ENCODE measurements around the gene LYZL4. TPM values are rescaled to one million over a fixed set of nuclear protein-coding genes. Genes with fewer than 3 reads are reported as not detected.
A peak's percentile ranks its signal among the peaks of the same experiment; 100 is the strongest.

The LYZL4 gene
- polyA plus RNA-seq, 1 donor = not detected

GRCh38 chr3:42371776-42372175, 38.6 kb downstream of the LYZL4 start:
- Histone ChIP-seq H3K27me3 (ENCODE audit: control insufficient read depth, insufficient read depth, low read length) (no peaks in the 10 kb centered on the region), H3K36me3 (ENCODE audit: control insufficient read depth, insufficient read depth, low read length) (no peaks in the 10 kb centered on the region), H3K4me1 (ENCODE audit: control insufficient read depth, insufficient read depth, low read length) (peaks cover 5% of the 10 kb centered on the region), H3K27ac (ENCODE audit: low read length) (no peak overlapping the region), H3K9me3 (ENCODE audit: control insufficient read depth, low read depth, low read length) (no peaks in the 10 kb centered on the region), H3K4me3 (ENCODE audit: low read length) (no peak overlapping the region)
- no CpG with 5 or more reads among the region's 3 CpGs for WGBS (ENCODE audit: insufficient coverage, low lambda C conversion rate)
- no peak for DNase-seq

GRCh38 chr3:42369832-42370231, 40.6 kb downstream of the LYZL4 start:
- Histone ChIP-seq H3K27ac (ENCODE audit: low read length) (no peak overlapping the region), H3K27me3 (ENCODE audit: control insufficient read depth, insufficient read depth, low read length) (no peaks in the 10 kb centered on the region), H3K4me1 (ENCODE audit: control insufficient read depth, insufficient read depth, low read length) (peaks cover 5% of the 10 kb centered on the region), H3K9me3 (ENCODE audit: control insufficient read depth, low read depth, low read length) (no peaks in the 10 kb centered on the region), H3K4me3 (ENCODE audit: low read length) (no peak overlapping the region), H3K36me3 (ENCODE audit: control insufficient read depth, insufficient read depth, low read length) (no peaks in the 10 kb centered on the region)
- no CpG with 5 or more reads among the region's 4 CpGs for WGBS (ENCODE audit: insufficient coverage, low lambda C conversion rate)
- DNase-seq = no peak

DNA sequence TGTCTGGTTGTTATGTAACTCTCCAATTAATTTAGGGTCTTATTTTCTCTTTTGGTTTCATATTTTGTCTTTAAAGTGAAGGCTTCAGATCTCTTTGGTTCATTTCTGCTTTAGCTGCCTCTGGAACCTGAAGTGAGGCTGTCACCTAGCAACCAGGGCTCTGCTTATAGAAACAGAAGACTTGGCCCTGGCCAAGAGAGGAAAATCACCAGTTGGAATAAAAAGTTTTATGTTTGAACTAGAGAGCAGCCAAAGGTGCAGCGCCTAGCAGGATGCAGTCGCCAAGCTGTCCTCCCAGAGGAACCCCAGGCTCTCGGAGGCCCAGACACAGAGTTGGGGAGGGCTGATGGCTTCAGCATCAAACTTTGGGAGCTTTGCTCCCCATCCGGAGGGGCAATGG, 41.1 kb downstream of the LYZL4 start:
- no peaks in the 10 kb centered on the region for H3K36me3 ChIP-seq (ENCODE audit: control insufficient read depth, insufficient read depth, low read length)
- peak; percentile 38 to 61 for DNase-seq
- H3K27me3 ChIP-seq (ENCODE audit: control insufficient read depth, insufficient read depth, low read length) = no peaks in the 10 kb centered on the region
- WGBS (ENCODE audit: insufficient coverage, low lambda C conversion rate) = 40% methylated on average over 1 of the region's 4 CpGs
- peaks cover 5% of the 10 kb centered on the region for H3K4me1 ChIP-seq (ENCODE audit: control insufficient read depth, insufficient read depth, low read length)
- no peaks in the 10 kb centered on the region for H3K9me3 ChIP-seq (ENCODE audit: control insufficient read depth, low read depth, low read length)
- H3K4me3 ChIP-seq (ENCODE audit: low read length) = no peak overlapping the region
- no peak overlapping the region for H3K27ac ChIP-seq (ENCODE audit: low read length)

DNA sequence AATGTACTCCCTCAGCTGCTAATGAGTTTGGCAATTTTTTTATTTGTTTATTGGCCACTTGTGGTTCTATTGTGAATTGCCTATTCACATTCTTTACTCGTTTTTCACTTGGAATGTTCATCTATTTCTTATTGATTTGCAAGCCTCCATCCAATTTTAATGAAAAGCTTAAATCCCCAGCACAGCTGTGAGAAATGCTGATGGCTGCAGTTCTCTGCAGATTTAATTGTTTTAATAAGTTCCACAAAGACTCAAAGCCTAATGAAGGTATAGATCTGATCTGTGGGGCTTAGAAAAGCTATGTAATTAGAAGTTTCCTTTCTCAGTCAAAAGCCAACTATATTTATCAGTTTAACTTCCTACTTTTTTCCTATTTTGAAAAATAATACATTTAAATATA, 41.5 kb downstream of the LYZL4 start:
- no peaks in the 10 kb centered on the region for H3K36me3 ChIP-seq (ENCODE audit: control insufficient read depth, insufficient read depth, low read length)
- H3K27ac ChIP-seq (ENCODE audit: low read length) = no peak overlapping the region
- DNase-seq = no peak
- H3K27me3 ChIP-seq (ENCODE audit: control insufficient read depth, insufficient read depth, low read length) = no peaks in the 10 kb centered on the region
- no peaks in the 10 kb centered on the region for H3K9me3 ChIP-seq (ENCODE audit: control insufficient read depth, low read depth, low read length)
- H3K4me1 ChIP-seq (ENCODE audit: control insufficient read depth, insufficient read depth, low read length) = peaks cover 5% of the 10 kb centered on the region
- WGBS (ENCODE audit: insufficient coverage, low lambda C conversion rate) = 20% methylated on average over 1 of the region's 1 CpG
- no peak overlapping the region for H3K4me3 ChIP-seq (ENCODE audit: low read length)

GRCh38 chr3:42367903-42368302, 42.5 kb downstream of the LYZL4 start:
- Histone ChIP-seq H3K27me3 (ENCODE audit: control insufficient read depth, insufficient read depth, low read length) (no peaks in the 10 kb centered on the region), H3K36me3 (ENCODE audit: control insufficient read depth, insufficient read depth, low read length) (no peaks in the 10 kb centered on the region), H3K4me1 (ENCODE audit: control insufficient read depth, insufficient read depth, low read length) (peaks cover 5% of the 10 kb centered on the region), H3K4me3 (ENCODE audit: low read length) (no peak overlapping the region), H3K9me3 (ENCODE audit: control insufficient read depth, low read depth, low read length) (no peaks in the 10 kb centered on the region), H3K27ac (ENCODE audit: low read length) (no peak overlapping the region)
- DNase-seq = no peak
- WGBS (ENCODE audit: insufficient coverage, low lambda C conversion rate) = no CpG with 5 or more reads among the region's 4 CpGs

GRCh38 chr3:42366550-42366949, 43.9 kb downstream of the LYZL4 start:
- 0% methylated on average over 1 of the region's 3 CpGs for WGBS (ENCODE audit: insufficient coverage, low lambda C conversion rate)

GRCh38 chr3:42357335-42357734, 53.1 kb downstream of the LYZL4 start:
- Histone ChIP-seq H3K36me3 (ENCODE audit: control insufficient read depth, insufficient read depth, low read length) (no peaks in the 10 kb centered on the region), H3K4me1 (ENCODE audit: control insufficient read depth, insufficient read depth, low read length) (no peaks in the 10 kb centered on the region), H3K9me3 (ENCODE audit: control insufficient read depth, low read depth, low read length) (no peaks in the 10 kb centered on the region), H3K27me3 (ENCODE audit: control insufficient read depth, insufficient read depth, low read length) (no peaks in the 10 kb centered on the region), H3K4me3 (ENCODE audit: low read length) (no peak overlapping the region), H3K27ac (ENCODE audit: low read length) (no peak overlapping the region)
- no peak for DNase-seq
- WGBS (ENCODE audit: insufficient coverage, low lambda C conversion rate) = no CpG with 5 or more reads among the region's 1 CpG

More at GRCh38 chr3:42366550-42366949, 43.9 kb downstream of the LYZL4 start:
- Histone ChIP-seq H3K4me1 (ENCODE audit: control insufficient read depth, insufficient read depth, low read length) (peaks cover 5% of the 10 kb centered on the region), H3K9me3 (ENCODE audit: control insufficient read depth, low read depth, low read length) (no peaks in the 10 kb centered on the region), H3K4me3 (ENCODE audit: low read length) (no peak overlapping the region), H3K27me3 (ENCODE audit: control insufficient read depth, insufficient read depth, low read length) (no peaks in the 10 kb centered on the region), H3K36me3 (ENCODE audit: control insufficient read depth, insufficient read depth, low read length) (no peaks in the 10 kb centered on the region), H3K27ac (ENCODE audit: low read length) (no peak overlapping the region)
- DNase-seq = no peak

DNA sequence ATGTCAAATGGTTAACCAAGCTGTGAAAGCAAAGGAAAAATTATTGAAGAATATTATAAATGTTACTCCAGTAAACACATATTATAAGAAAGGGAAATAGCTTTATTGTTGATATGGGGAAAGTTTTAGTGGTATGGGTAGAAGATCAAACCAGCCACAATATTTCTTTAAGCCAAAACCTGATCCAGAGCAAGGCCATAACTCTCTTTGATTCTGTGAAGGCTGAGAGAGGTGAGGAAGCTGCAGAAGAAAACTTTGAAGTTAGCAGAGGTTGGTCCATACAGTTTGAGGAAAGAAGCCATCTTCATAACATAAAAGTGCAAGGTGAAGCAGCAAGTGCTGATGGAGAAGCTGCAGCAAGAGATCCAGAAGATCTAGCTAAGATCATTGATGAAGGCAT, 54.8 kb downstream of the LYZL4 start:
- Histone ChIP-seq H3K9me3 (ENCODE audit: control insufficient read depth, low read depth, low read length) (no peaks in the 10 kb centered on the region), H3K27me3 (ENCODE audit: control insufficient read depth, insufficient read depth, low read length) (no peaks in the 10 kb centered on the region), H3K4me1 (ENCODE audit: control insufficient read depth, insufficient read depth, low read length) (no peaks in the 10 kb centered on the region), H3K36me3 (ENCODE audit: control insufficient read depth, insufficient read depth, low read length) (no peaks in the 10 kb centered on the region), H3K4me3 (ENCODE audit: low read length) (no peak overlapping the region), H3K27ac (ENCODE audit: low read length) (no peak overlapping the region)
- no peak for DNase-seq

DNA sequence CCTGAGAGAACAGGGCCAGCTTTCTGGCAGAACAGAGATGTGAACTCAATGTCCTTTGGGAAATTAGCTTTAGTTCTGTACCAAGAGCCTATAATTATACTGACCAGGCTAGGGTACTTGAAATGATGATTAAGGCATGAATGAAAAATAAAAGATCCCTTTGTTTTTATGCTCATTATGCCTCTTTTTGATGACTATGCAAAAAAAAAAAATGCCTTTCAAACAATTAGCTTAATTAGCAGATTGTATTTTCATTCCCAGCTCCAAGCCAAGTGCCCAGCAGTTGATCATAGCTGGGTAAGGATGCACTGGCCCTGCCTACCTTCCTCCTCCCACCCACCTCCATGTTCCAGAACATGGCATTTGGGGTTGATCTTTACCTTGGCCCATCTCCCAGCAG, 56.8 kb downstream of the LYZL4 start:
- DNase-seq = no peak
- no peaks in the 10 kb centered on the region for H3K36me3 ChIP-seq (ENCODE audit: control insufficient read depth, insufficient read depth, low read length)
- H3K27ac ChIP-seq (ENCODE audit: low read length) = no peak overlapping the region
- no peaks in the 10 kb centered on the region for H3K27me3 ChIP-seq (ENCODE audit: control insufficient read depth, insufficient read depth, low read length)
- no peaks in the 10 kb centered on the region for H3K9me3 ChIP-seq (ENCODE audit: control insufficient read depth, low read depth, low read length)
- peaks cover 13% of the 10 kb centered on the region for H3K4me1 ChIP-seq (ENCODE audit: control insufficient read depth, insufficient read depth, low read length)
- H3K4me3 ChIP-seq (ENCODE audit: low read length) = no peak overlapping the region

- WGBS (ENCODE audit: insufficient coverage, low lambda C conversion rate) = no CpG with 5 or more reads among the region's 2 CpGs
- no peak overlapping the region for H3K27ac ChIP-seq (ENCODE audit: low read length)
These were observed 59.2 kb downstream of the LYZL4 start for GRCh38 chr3:42351207-42351606.

DNA sequence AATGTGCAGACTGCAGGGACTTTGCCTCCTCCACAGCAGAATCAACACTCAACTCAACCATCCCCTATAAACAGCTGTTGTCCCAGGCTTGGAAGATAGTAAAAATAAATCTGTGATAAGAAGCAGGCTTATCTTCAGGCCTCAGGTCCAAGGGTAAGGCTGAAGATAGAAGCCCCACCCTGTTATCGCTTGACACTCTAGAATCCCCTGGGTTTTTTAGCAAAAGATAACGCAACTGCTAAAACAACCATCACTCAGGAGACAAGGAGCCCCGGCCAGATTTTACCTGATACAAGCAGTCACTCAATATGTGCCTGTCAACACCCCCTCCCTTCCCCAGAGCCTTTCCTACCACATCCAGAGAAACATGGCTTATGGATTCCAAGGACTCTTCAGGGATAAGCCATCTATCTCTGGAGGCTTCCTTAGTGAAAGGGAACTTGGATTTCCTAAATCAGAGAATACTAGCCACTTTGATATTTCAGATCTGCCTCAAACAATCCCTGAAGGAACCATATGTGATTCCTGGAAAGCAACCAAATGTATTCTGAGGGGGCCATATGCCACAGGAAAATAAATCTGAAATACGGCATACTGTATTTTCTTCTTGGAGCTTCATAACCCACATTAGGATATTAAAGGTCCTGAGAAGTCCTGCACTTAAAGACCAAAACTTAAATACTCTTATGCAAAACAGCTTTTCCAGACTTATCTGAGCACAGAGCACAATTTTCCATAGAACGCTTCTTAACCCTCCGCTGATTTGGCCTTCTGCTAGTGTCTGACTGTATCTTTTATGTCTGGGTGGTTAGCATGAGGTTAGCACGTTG, 60.4 kb downstream of the LYZL4 start:
- no peak overlapping the region for H3K27ac ChIP-seq (ENCODE audit: low read length)
- WGBS (ENCODE audit: insufficient coverage, low lambda C conversion rate) = no CpG with 5 or more reads among the region's 7 CpGs
- no peaks in the 10 kb centered on the region for H3K36me3 ChIP-seq (ENCODE audit: control insufficient read depth, insufficient read depth, low read length)
- H3K4me3 ChIP-seq (ENCODE audit: low read length) = no peak overlapping the region
- H3K9me3 ChIP-seq (ENCODE audit: control insufficient read depth, low read depth, low read length) = no peaks in the 10 kb centered on the region
- H3K27me3 ChIP-seq (ENCODE audit: control insufficient read depth, insufficient read depth, low read length) = no peaks in the 10 kb centered on the region
- DNase-seq = peak; percentile 21 to 42
- peaks cover 13% of the 10 kb centered on the region for H3K4me1 ChIP-seq (ENCODE audit: control insufficient read depth, insufficient read depth, low read length)

More at GRCh38 chr3:42351207-42351606, 59.2 kb downstream of the LYZL4 start:
- H3K9me3 ChIP-seq (ENCODE audit: control insufficient read depth, low read depth, low read length) = no peaks in the 10 kb centered on the region
- H3K27me3 ChIP-seq (ENCODE audit: control insufficient read depth, insufficient read depth, low read length) = no peaks in the 10 kb centered on the region
- peaks cover 13% of the 10 kb centered on the region for H3K4me1 ChIP-seq (ENCODE audit: control insufficient read depth, insufficient read depth, low read length)
- H3K4me3 ChIP-seq (ENCODE audit: low read length) = no peak overlapping the region
- no peak for DNase-seq
- H3K36me3 ChIP-seq (ENCODE audit: control insufficient read depth, insufficient read depth, low read length) = no peaks in the 10 kb centered on the region

Measured in large intestine (tissue), 3 donors.